Measurements from ENCODE around the gene PDZD4.

Gene PDZD4

GRCh38 chrX:153873282-153874084 is 43.1 kb upstream of the PDZD4 start:
- Histone ChIP-seq H3K4me3 (ENCODE audit: low read depth, low read length) (no peak overlapping the region), H3K27me3 (ENCODE audit: insufficient read depth, low read length) (peaks cover 8% of the 10 kb centered on the region; the same call in 1 of the 2 replicates), H3K79me2 (ENCODE audit: control insufficient read depth, insufficient read depth, low read length, unreplicated experiment) (no peaks in the 10 kb centered on the region), H3K36me3 (ENCODE audit: insufficient read depth, low read length) (no peaks in the 10 kb centered on the region), H2AFZ (ENCODE audit: low read length, unreplicated experiment) (no peak overlapping the region), H3K4me1 (ENCODE audit: control insufficient read depth, insufficient read depth, low read length, unreplicated experiment) (no peaks in the 10 kb centered on the region), H3K27ac (ENCODE audit: low read depth, low read length) (no peak overlapping the region)

DNA sequence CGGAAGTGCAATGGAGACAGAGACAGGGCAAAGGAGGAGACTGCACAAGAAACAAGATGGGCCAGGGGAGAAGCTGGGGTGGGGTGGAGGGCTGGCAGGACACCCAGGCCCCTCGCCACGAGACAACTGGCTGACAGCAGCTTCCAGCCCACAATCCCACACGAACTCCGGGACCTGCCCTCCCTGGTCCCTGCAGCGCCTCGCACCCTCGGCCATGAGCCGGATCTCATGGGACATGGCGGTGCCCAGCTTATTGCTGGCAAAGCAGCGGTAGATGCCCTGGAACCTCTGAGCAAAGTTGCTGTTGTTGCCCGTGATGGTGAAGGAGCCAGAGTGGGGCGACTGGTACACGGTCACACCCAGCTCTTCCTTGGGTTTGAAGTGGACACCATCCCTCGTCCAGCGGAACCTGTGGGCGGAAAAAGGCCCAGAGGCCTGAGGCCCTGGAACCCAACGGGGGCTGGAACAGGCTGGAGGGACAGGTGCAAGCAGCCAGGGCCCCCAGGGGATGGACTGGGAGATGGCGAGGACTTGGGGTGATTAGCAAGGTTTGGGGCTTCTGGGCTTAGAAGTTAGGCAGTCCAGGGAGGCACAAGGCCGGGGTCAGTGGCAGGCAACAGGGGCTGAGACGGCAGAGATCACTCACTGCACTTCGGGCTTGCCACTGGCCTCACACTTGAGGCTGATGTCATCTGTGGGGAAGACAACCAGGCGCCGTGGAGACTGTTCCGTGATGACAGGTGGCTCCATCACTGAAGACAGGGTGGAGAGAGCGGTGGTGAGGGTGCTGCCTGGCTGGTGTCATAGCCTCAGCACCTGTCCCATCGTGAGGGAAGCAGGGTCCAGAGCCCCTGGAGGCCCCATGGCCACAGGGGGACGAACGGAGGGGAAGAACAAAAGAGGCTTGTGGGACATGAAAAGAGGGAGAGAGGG is 41.9 kb upstream of the PDZD4 start:
- H3K27ac ChIP-seq (ENCODE audit: low read depth, low read length) = no peak overlapping the region
- no peaks in the 10 kb centered on the region for H3K79me2 ChIP-seq (ENCODE audit: control insufficient read depth, insufficient read depth, low read length, unreplicated experiment)
- no peaks in the 10 kb centered on the region for H3K36me3 ChIP-seq (ENCODE audit: insufficient read depth, low read length)
- no peak overlapping the region for H3K4me3 ChIP-seq (ENCODE audit: low read depth, low read length)
- H3K4me1 ChIP-seq (ENCODE audit: control insufficient read depth, insufficient read depth, low read length, unreplicated experiment) = no peaks in the 10 kb centered on the region
- no peaks in the 10 kb centered on the region for H3K27me3 ChIP-seq (ENCODE audit: insufficient read depth, low read length)
- H2AFZ ChIP-seq (ENCODE audit: low read length, unreplicated experiment) = no peak overlapping the region

DNA sequence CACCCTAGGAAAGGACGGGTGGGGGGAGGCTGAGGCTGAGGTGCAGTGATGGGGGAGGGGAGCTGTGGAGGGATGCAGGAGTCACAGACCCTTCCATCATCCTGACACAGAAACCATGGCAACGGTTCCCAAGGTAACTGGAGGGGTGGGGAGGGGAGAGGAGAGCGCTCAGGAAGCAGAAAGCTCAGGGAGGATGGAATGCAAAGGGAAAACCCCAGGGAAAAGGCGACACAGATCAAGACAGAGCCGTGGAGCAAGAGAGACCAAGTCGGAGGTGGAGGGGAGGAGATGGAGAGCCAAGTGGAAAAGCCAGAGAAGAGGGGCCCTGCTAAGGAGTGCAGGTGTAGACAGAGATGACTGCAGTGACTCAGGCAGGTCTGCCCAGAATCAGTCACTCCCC is 41.1 kb upstream of the PDZD4 start:
- no peak overlapping the region for H2AFZ ChIP-seq (ENCODE audit: low read length, unreplicated experiment)
- H3K27me3 ChIP-seq (ENCODE audit: insufficient read depth, low read length) = no peaks in the 10 kb centered on the region
- no peak overlapping the region for H3K27ac ChIP-seq (ENCODE audit: low read depth, low read length)
- no peak overlapping the region for H3K4me3 ChIP-seq (ENCODE audit: low read depth, low read length)
- H3K4me1 ChIP-seq (ENCODE audit: control insufficient read depth, insufficient read depth, low read length, unreplicated experiment) = no peaks in the 10 kb centered on the region
- H3K79me2 ChIP-seq (ENCODE audit: control insufficient read depth, insufficient read depth, low read length, unreplicated experiment) = no peaks in the 10 kb centered on the region
- no peaks in the 10 kb centered on the region for H3K36me3 ChIP-seq (ENCODE audit: insufficient read depth, low read length)

DNA sequence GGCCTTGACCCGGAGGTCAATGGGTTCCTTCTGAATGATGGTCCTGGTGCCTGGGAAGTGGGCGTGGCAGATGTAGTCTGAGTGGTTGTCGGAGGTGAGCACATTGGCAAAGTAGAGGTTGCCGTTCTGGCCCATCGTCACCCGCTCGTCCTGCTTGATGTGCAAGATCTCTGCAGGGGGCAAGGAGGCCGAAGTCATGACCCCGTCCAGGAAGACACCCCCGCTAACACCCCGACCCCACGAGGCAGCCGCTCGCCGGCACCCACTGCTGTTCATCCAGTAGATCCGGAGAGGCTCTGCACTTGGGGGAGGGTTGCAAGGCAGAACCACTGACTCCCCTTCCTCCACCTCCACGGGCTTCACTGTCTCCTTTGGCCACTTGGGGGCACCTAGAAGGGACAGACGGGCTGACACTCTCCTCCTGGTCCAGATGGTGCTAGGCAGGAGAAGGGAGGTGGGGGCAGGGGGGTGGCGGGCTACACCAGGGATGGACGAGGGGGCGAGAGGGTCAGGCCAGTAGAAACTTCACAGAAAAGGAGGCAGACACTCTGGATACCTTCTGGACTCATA is 40.5 kb upstream of the PDZD4 start:
- Histone ChIP-seq H3K27me3 (ENCODE audit: insufficient read depth, low read length) (no peaks in the 10 kb centered on the region), H3K4me1 (ENCODE audit: control insufficient read depth, insufficient read depth, low read length, unreplicated experiment) (no peaks in the 10 kb centered on the region), H3K79me2 (ENCODE audit: control insufficient read depth, insufficient read depth, low read length, unreplicated experiment) (no peaks in the 10 kb centered on the region), H3K36me3 (ENCODE audit: insufficient read depth, low read length) (no peaks in the 10 kb centered on the region), H3K4me3 (ENCODE audit: low read depth, low read length) (no peak overlapping the region), H2AFZ (ENCODE audit: low read length, unreplicated experiment) (no peak overlapping the region), H3K27ac (ENCODE audit: low read depth, low read length) (no peak overlapping the region)

- Histone ChIP-seq H3K36me3 (ENCODE audit: insufficient read depth, low read length) (no peaks in the 10 kb centered on the region), H3K27me3 (ENCODE audit: insufficient read depth, low read length) (no peaks in the 10 kb centered on the region), H3K27ac (ENCODE audit: low read depth, low read length) (no peak overlapping the region)
Measured at GRCh38 chrX:153870288-153870690, 39.9 kb upstream of the PDZD4 start.

DNA sequence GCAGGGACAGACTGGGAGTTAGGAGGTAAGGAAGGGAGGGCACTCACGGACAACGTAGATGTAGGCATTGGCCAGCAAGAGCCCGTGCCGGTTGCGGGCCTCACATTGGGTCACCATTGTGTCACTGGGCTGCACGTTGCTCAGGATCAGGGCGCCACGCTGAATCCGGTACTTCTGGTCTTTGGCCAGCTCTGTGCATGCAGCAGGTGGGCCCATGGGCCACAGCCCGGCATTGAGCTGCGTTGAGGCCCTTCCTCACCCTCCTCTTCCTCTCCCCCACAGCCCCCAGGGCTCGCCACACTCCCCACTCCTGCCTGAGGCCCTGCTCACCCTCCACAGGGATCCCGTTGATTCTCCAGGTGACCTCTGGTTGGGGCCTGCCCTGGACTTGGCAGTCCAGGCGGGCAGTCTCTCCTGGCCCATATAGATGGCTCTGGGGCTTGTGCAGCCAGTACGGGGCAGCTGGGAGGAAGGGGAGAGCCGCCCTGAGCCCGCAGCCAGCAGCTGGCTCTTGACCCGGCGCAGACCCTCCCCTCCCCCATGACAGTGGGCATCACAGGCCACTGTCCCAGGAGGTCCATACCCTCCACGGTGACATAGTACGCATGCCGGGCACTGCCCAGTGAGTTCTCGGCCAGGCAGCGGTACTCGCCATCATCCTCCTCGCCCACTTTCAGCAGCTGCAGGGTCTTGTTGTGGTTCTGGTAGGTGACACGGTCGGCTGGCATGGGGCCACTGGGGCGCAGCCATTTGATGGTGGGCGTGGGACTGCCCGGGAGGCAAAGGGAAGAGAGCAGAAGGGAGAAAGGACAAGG is 39.3 kb upstream of the PDZD4 start:
- Histone ChIP-seq H3K4me1 (ENCODE audit: control insufficient read depth, insufficient read depth, low read length, unreplicated experiment) (no peaks in the 10 kb centered on the region), H3K4me3 (ENCODE audit: low read depth, low read length) (no peak overlapping the region), H3K36me3 (ENCODE audit: insufficient read depth, low read length) (no peaks in the 10 kb centered on the region), H2AFZ (ENCODE audit: low read length, unreplicated experiment) (no peak overlapping the region), H3K27ac (ENCODE audit: low read depth, low read length) (no peak overlapping the region), H3K79me2 (ENCODE audit: control insufficient read depth, insufficient read depth, low read length, unreplicated experiment) (no peaks in the 10 kb centered on the region), H3K27me3 (ENCODE audit: insufficient read depth, low read length) (no peaks in the 10 kb centered on the region)

More at GRCh38 chrX:153870288-153870690, 39.9 kb upstream of the PDZD4 start:
- no peaks in the 10 kb centered on the region for H3K4me1 ChIP-seq (ENCODE audit: control insufficient read depth, insufficient read depth, low read length, unreplicated experiment)
- no peak overlapping the region for H2AFZ ChIP-seq (ENCODE audit: low read length, unreplicated experiment)
- H3K4me3 ChIP-seq (ENCODE audit: low read depth, low read length) = no peak overlapping the region
- H3K79me2 ChIP-seq (ENCODE audit: control insufficient read depth, insufficient read depth, low read length, unreplicated experiment) = no peaks in the 10 kb centered on the region

DNA sequence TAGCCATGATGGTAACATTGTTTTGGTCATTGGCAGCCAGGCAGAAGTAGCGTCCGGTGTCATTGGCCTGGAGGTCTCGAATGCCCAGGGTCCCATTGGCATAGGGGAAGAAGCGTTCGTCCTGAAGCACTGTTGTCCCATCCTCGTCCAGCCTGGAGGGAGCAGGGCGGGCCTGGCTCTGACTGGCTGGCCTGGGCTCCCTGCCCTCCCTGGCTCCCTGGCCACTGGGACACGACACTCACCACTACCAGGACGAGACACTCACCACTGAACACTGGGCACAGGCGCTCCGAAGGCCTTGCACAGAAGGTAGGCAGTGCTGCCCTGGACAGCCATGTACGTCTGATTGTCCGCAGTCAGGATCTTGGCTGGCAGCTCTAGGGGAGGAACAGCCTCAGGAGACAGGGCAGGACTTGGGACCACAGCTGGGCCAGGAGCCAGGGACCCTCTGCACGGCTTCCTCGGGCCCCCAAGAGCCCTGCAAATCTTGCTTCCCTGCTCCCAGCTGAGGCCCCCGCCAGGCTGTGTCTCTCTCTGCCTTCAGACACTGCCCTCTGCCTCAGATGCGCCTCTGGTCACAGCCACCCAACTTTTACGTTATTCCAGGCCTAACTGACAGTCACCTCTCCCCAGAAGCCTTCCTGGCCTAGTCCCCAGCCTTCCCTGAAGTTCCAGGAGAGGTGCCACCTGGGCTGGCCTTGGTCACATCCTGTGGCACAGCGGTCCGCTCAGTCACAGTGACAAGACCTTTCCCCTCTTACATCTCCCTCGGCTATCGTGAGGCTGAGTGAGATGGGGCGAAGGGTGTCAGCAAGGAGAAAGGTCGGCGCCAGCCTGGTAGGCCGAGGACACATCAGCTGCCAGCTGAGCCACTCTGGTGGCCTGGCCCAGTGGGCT is 38.5 kb upstream of the PDZD4 start:
- H3K36me3 ChIP-seq (ENCODE audit: insufficient read depth, low read length) = no peaks in the 10 kb centered on the region
- H2AFZ ChIP-seq (ENCODE audit: low read length, unreplicated experiment) = no peak overlapping the region
- no peaks in the 10 kb centered on the region for H3K4me1 ChIP-seq (ENCODE audit: control insufficient read depth, insufficient read depth, low read length, unreplicated experiment)
- H3K79me2 ChIP-seq (ENCODE audit: control insufficient read depth, insufficient read depth, low read length, unreplicated experiment) = no peaks in the 10 kb centered on the region
- no peak overlapping the region for H3K4me3 ChIP-seq (ENCODE audit: low read depth, low read length)
- H3K27me3 ChIP-seq (ENCODE audit: insufficient read depth, low read length) = no peaks in the 10 kb centered on the region
- H3K27ac ChIP-seq (ENCODE audit: low read depth, low read length) = no peak overlapping the region

GRCh38 chrX:153867671-153868070 is 37.3 kb upstream of the PDZD4 start:
- H3K27me3 ChIP-seq (ENCODE audit: insufficient read depth, low read length) = no peaks in the 10 kb centered on the region
- H3K4me1 ChIP-seq (ENCODE audit: control insufficient read depth, insufficient read depth, low read length, unreplicated experiment) = no peaks in the 10 kb centered on the region
- H3K79me2 ChIP-seq (ENCODE audit: control insufficient read depth, insufficient read depth, low read length, unreplicated experiment) = no peaks in the 10 kb centered on the region
- no peak overlapping the region for H3K4me3 ChIP-seq (ENCODE audit: low read depth, low read length)
- no peaks in the 10 kb centered on the region for H3K36me3 ChIP-seq (ENCODE audit: insufficient read depth, low read length)
- no peak overlapping the region for H3K27ac ChIP-seq (ENCODE audit: low read depth, low read length)
- no peak overlapping the region for H2AFZ ChIP-seq (ENCODE audit: low read length, unreplicated experiment)

- no peaks in the 10 kb centered on the region for H3K36me3 ChIP-seq (ENCODE audit: insufficient read depth, low read length)
- no peaks in the 10 kb centered on the region for H3K4me1 ChIP-seq (ENCODE audit: control insufficient read depth, insufficient read depth, low read length, unreplicated experiment)
- H3K79me2 ChIP-seq (ENCODE audit: control insufficient read depth, insufficient read depth, low read length, unreplicated experiment) = no peaks in the 10 kb centered on the region
- no peak overlapping the region for H3K4me3 ChIP-seq (ENCODE audit: low read depth, low read length)
- H3K27ac ChIP-seq (ENCODE audit: low read depth, low read length) = no peak overlapping the region
- no peak overlapping the region for H2AFZ ChIP-seq (ENCODE audit: low read length, unreplicated experiment)
- H3K27me3 ChIP-seq (ENCODE audit: insufficient read depth, low read length) = no peaks in the 10 kb centered on the region
Measured at GRCh38 chrX:153867139-153867538, 36.8 kb upstream of the PDZD4 start.

All from ACC112 (cell line).